ENCODE data around the gene KLHDC4.

GRCh38 chr16:87723226-87723623, 42.6 kb downstream of the KLHDC4 start:
- TF ChIP-seq, protein P1, sequence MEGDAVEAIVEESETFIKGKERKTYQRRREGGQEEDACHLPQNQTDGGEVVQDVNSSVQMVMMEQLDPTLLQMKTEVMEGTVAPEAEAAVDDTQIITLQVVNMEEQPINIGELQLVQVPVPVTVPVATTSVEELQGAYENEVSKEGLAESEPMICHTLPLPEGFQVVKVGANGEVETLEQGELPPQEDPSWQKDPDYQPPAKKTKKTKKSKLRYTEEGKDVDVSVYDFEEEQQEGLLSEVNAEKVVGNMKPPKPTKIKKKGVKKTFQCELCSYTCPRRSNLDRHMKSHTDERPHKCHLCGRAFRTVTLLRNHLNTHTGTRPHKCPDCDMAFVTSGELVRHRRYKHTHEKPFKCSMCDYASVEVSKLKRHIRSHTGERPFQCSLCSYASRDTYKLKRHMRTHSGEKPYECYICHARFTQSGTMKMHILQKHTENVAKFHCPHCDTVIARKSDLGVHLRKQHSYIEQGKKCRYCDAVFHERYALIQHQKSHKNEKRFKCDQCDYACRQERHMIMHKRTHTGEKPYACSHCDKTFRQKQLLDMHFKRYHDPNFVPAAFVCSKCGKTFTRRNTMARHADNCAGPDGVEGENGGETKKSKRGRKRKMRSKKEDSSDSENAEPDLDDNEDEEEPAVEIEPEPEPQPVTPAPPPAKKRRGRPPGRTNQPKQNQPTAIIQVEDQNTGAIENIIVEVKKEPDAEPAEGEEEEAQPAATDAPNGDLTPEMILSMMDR (conservative IDR thresholded peaks at IDR 0.05 in 1 of 2, IDR thresholded peaks at IDR 0.05 in 1 of 2; ENCODE audit: extremely low read depth in 1 of 2, insufficient read depth in 1 of 2, low read depth in 1 of 2, low read length in 2 of 2): no peak
- no peak for TF ChIP-seq EZH2 (IDR thresholded peaks at IDR 0.05; ENCODE audit: borderline replicate concordance, low read length)

Measured in mammary epithelial cell (primary cell).